DMS 273 treated with DMSO at 0.1 percent for 48 hours (cell line): ENCODE results near the gene PIM2.
"Not testable (repeated sequence)": the region's sequence is repeated elsewhere in the genome, so short reads cannot be mapped to it uniquely, and the experiment has no call there.

ENCODE experiments used
- DNase-seq: peaks from one replicate; lab custom pipeline; 2025; lab: John Stamatoyannopoulos, UW

PIM2 gene

DNA sequence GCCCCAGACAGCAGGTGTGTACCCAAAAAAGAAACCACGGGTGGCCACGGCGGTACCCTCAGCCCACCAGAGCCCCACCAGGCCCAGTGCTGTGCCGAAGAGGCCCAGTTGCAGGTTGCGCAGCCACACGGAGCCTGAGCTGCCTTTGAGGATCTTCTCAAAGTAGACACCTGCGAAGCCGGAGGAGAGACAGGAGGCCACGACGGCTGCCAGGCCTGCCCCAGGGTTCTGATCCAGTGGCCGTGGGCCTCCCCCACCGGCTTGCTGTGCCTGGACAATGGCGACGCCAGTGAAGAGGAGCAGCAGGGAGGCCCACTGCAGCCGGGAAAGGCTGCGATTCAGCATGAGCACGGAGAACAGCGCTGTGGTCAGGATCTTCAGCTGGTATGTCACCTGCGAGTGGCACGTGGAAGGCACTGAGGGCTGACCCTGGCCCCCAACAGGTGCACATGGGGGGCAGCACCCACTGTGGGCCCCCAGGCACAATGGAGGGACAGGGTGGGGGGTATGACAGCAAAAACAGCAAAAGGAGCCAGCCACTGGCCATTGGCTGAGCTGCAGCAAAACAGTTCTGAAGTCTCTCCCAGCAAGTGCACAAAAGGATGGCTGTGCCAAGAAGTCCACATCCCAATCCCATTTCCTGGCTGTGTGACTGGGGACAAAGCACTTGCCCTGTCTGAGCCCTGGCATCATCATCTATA, 13.6 kb downstream of the PIM2 start:
- no peak for DNase-seq

GRCh38 chrX:48904626-48905025, 14.2 kb downstream of the PIM2 start:
- no peak for DNase-seq

- DNase-seq, result no peak
These were observed 14.6 kb downstream of the PIM2 start for GRCh38 chrX:48904180-48904579.

- no peak for DNase-seq
These were observed 15.5 kb downstream of the PIM2 start for GRCh38 chrX:48903290-48903689.

- DNase-seq, result no peak
These were observed 16.0 kb downstream of the PIM2 start for GRCh38 chrX:48902776-48903175.

DNA sequence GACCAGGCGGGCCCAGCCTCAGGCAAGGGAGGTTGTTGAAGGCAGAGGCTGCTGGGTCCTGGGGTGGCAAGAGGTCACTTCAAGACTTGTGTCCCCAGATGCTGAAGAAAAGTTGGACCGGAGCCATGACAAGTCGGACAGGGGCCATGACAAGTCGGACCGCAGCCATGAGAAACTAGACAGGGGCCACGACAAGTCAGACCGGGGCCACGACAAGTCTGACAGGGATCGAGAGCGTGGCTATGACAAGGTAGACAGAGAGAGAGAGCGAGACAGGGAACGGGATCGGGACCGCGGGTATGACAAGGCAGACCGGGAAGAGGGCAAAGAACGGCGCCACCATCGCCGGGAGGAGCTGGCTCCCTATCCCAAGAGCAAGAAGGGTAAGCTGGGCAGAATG, 16.7 kb downstream of the PIM2 start:
- DNase-seq, result no peak

- DNase-seq, result no peak
These were observed 17.8 kb downstream of the PIM2 start for GRCh38 chrX:48901069-48901468.

DNA sequence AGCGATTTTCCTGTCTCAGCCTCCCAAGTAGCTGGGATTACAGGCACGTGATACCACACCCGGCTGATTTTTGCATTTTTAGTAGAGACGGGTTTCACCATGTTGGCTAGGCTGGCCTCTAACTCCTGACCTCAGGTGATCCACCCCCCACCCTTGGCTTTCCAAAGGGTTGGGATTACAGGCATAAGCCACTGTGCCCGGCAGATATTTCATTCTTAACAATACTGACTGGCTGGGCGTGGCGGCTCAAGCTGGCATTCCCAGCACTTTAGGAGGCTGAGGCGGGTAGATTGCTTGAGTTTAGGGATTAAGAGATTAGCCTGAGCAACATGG, 19.8 kb downstream of the PIM2 start:
- no peak for DNase-seq

- DNase-seq, result peak; percentile 89
These were observed 21.1 kb downstream of the PIM2 start, which contains the start of the genes PQBP1 and TIMM17B for GRCh38 chrX:48897625-48898306. PQBP1 (plus strand) TSS chrX:48897930; CDS start chrX:48898510, 580 bp downstream. TIMM17B (minus strand) TSS chrX:48897768; CDS start chrX:48897749, 19 bp downstream.

- peak; percentile 44 for DNase-seq
These were observed 21.6 kb downstream of the PIM2 start for GRCh38 chrX:48897157-48897624.

- no peak for DNase-seq
These were observed 22.2 kb downstream of the PIM2 start for GRCh38 chrX:48896611-48897011.

GRCh38 chrX:48894891-48895290, 23.9 kb downstream of the PIM2 start:
- DNase-seq, result no peak

GRCh38 chrX:48893556-48894348, 25.1 kb downstream of the PIM2 start:
- DNase-seq, result no peak

DNA sequence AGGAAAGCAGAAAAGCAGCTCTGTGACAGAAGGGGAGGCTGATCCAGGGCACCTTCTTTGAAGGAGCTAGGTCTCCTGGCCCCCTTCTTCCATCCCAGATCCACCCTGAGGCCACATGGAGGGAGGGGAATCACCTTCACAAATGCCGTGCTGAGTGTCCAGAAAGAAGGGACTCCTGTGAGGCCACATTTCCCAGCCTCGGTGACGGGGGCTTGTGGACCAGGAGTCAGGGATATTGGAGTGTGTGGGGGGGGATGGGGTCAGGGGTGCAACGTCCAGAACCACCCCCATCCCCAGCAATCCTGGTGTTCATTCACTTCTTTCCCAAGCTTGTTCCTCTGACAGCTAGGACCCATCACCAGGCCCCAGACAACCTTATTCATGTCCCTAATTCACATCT, 25.9 kb downstream of the PIM2 start:
- no peak for DNase-seq

DNA sequence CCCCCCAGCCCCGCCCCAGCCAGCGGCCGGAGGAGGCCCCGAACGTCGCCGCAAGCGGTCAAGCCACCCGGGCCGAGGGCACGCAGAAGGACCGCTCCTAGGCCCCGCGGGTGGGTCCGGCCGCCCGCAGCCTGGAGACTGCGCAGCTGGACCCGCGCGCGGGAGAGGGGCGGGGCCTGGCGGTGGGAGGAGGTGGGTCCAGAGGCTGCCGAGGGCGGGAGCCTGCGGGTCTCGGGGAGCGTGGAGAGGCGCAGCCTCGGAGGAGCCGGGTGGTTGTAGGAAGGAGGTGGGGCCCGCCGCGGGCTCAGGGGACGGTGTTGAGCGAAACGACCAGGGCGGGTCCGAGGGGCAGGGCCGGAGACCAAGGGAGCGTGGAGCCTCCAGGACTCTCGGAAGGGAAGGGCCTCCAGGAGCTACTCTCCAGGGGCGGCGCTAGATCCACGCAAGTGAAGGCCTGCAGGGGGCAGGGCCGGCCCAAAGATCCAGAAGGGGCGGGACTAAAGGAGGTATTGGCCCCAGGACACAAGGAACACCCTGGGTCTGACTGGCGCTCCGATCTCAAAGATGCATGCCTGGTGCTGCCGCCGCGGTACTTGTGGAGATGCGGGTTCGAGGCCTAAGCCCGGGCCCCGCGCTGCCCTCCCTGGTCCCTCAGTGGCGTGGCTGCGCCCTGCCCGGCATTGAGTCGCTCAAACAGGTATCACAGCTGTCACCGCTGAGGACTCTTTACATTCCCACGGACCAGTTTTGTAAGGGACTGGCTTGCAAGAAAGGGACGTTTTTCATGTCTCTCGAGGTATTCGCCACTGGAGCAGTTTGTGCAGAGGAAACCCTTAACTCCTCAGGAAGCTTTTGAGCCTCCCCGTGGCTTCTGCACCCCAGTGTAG, 27.2 kb downstream of the PIM2 start:
- peak; percentile 77 for DNase-seq

- DNase-seq, result no peak
These were observed 27.9 kb downstream of the PIM2 start for GRCh38 chrX:48890934-48891401.

GRCh38 chrX:48890296-48890925, 28.4 kb downstream of the PIM2 start:
- no peak for DNase-seq

- not testable (repeated sequence) for DNase-seq
These were observed 32.2 kb downstream of the PIM2 start for GRCh38 chrX:48886586-48886985.

GRCh38 chrX:48883729-48884128, 35.1 kb downstream of the PIM2 start:
- no peak for DNase-seq

DNA sequence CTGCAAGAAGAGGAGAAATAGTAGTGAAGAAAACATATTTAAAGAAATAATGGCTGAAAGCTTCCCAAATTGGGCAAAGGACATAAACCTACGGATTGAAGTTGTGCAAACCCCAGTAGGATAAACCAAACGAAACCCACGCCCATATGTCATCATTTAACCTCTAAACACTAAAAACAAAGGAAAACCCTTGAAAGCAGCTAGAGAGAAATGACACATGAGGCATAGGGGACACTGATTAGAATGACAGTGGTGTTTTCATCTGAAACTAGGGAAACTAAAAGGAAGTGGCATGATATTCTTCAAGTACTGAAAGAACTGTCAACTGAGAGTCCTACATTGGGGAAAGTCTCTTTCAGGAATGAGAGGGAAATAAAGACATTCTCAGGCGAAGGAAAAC, 41.9 kb downstream of the PIM2 start:
- not testable (repeated sequence) for DNase-seq

DNA sequence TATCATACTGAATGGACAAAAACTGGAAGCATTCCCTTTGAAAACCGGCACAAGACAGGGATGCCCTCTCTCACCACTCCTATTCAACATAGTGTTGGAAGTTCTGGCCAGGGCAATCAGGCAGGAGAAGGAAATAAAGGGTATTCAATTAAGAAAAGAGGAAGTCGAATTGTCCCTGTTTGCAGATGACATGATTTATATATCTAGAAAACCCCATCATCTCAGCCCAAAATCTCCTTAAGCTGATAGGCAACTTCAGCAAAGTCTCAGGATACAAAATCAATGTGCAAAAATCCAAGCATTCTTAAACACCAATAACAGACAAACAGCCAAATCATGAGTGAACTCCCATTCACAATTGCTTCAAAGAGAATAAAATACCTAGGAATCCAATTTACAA, 46.8 kb downstream of the PIM2 start:
- DNase-seq, result not testable (repeated sequence)
